GM23338 (cell line): ENCODE results near the gene HHATL. TPM values are rescaled to one million over a fixed set of nuclear protein-coding genes. Genes with fewer than 3 reads are reported as not detected.

Source experiments
- ATAC-seq: fragments of 200-7000 bp; cut with Tn5 transposase; 3 replicates; pipeline ENCODE4 v1.9.1; 2020
- DNase-seq: peaks from one replicate; pipeline ENCODE4 v3.0.0-alpha.2; 2015; ENCODE audit warnings: low spot score
- H2AFZ ChIP-seq: fragments of 200-600 bp; sonication (generic); 2 replicates; pipeline ENCODE4 v1.8.0; 2016; ENCODE audit warnings: antibody characterized with exemption, mild to moderate bottlenecking, moderate library complexity
- H3F3A ChIP-seq: fragments of 200-600 bp; sonication (generic); replicated peaks from 2 replicates; pipeline ENCODE4 v1.8.0; 2017; ENCODE audit warnings: antibody characterized with exemption, mixed run types, low read depth
- H3K27ac ChIP-seq: fragments of 200-600 bp; sonication (generic); 2 replicates; pipeline ENCODE4 v1.6.1; 2016; ENCODE audit warnings: low read depth
- H3K27me3 ChIP-seq: fragments of 200-600 bp; sonication (generic); 2 replicates; pipeline ENCODE4 v1.8.0; 2016; ENCODE audit warnings: mild to moderate bottlenecking, mixed run types, moderate library complexity; ENCODE audit not compliant: insufficient read depth
- H3K36me3 ChIP-seq: fragments of 200-600 bp; sonication (generic); 2 replicates; pipeline ENCODE4 v1.8.0; 2016; ENCODE audit warnings: mild to moderate bottlenecking; ENCODE audit not compliant: insufficient read depth
- H3K4me1 ChIP-seq: fragments of 200-600 bp; sonication (generic); 2 replicates; pipeline ENCODE4 v1.8.0; 2016; ENCODE audit warnings: mild to moderate bottlenecking, moderate library complexity; ENCODE audit not compliant: insufficient read depth
- H3K4me2 ChIP-seq: fragments of 200-600 bp; sonication (generic); 2 replicates; pipeline ENCODE4 v1.7.1; 2017; ENCODE audit warnings: mixed run types
- H3K4me3 ChIP-seq: fragments of 200-600 bp; sonication (generic); 2 replicates; pipeline ENCODE4 v1.6.1; 2016; ENCODE audit warnings: mixed run types
- H3K79me2 ChIP-seq: fragments of 200-600 bp; sonication (generic); replicated peaks from 2 replicates; pipeline ENCODE4 v1.8.0; 2017; ENCODE audit warnings: mild to moderate bottlenecking; ENCODE audit not compliant: insufficient read depth
- H3K9me2 ChIP-seq: fragments of 200-600 bp; sonication (generic); 2 replicates; pipeline ENCODE4 v1.8.0; 2017; ENCODE audit not compliant: insufficient read depth
- H4K20me1 ChIP-seq: fragments of 200-600 bp; sonication (generic); replicated peaks from 2 replicates; pipeline ENCODE4 v1.8.0; 2017; ENCODE audit warnings: mild to moderate bottlenecking; ENCODE audit not compliant: insufficient read depth
- H3K27ac Mint-ChIP-seq: 2 replicates; pipeline ENCODE4 v1.8.0; 2020; ENCODE audit warnings: inconsistent platforms, mild to moderate bottlenecking, moderate library complexity, mixed read lengths
- H3K27me3 Mint-ChIP-seq: 3 replicates; pipeline ENCODE4 v1.8.0; 2022; ENCODE audit warnings: low read depth, mild to moderate bottlenecking, moderate library complexity, mixed read lengths, inconsistent platforms; ENCODE audit not compliant: insufficient read depth, poor library complexity
- H3K36me3 Mint-ChIP-seq: 3 replicates; pipeline ENCODE4 v1.8.0; 2021; ENCODE audit warnings: low read depth, mild to moderate bottlenecking, inconsistent platforms, moderate library complexity, mixed read lengths
- H3K4me1 Mint-ChIP-seq: 3 replicates; pipeline ENCODE4 v1.8.0; 2020; ENCODE audit warnings: mild to moderate bottlenecking, inconsistent platforms, mixed read lengths
- H3K4me3 Mint-ChIP-seq: 3 replicates; pipeline ENCODE4 v1.8.0; 2021; ENCODE audit warnings: moderate library complexity, mild to moderate bottlenecking, inconsistent platforms, mixed read lengths
- H3K9me3 Mint-ChIP-seq: 3 replicates; pipeline ENCODE4 v1.8.0; 2020; ENCODE audit warnings: moderate library complexity, mild to moderate bottlenecking, inconsistent platforms, mixed read lengths
- CREB1 ChIP-seq: fragments of 250-450 bp; sonication (Bioruptor Pico); IDR thresholded peaks from 2 replicates; pipeline ENCODE4 v1.5.0; 2020; ENCODE audit warnings: low read depth, mild to moderate bottlenecking, moderate library complexity
- POLR2AphosphoS5 ChIP-seq: IDR thresholded peaks from 2 replicates; pipeline ENCODE4 v1.6.1; 2016; ENCODE audit warnings: antibody characterized with exemption, low read depth
- REST ChIP-seq: IDR thresholded peaks from one replicate; pipeline ENCODE4 v1.6.1; 2018; ENCODE audit warnings: antibody characterized with exemption; ENCODE audit not compliant: unreplicated experiment
- STAT1 ChIP-seq: IDR thresholded peaks from one replicate; pipeline ENCODE4 v1.6.1; 2016; ENCODE audit warnings: antibody characterized with exemption; ENCODE audit not compliant: unreplicated experiment
- ZNF462 ChIP-seq: fragments of 250-450 bp; sonication (Bioruptor Pico); IDR thresholded peaks from 2 replicates; pipeline ENCODE4 v1.5.0; 2020; ENCODE audit warnings: mild to moderate bottlenecking, moderate library complexity
- polyA plus RNA-seq: library from polyadenylated mRNA; unstranded; fragments of >200 nt; fragmentation: Nextera tagmentation; extraction: Ambion mirVana; gene quantifications from 2 replicates; pipeline ENCODE4 v1.2.1, GENCODE V29; 2016
- total RNA-seq: library from RNA; depleted of rRNA; stranded (reverse); fragments of >200 nt; shearing (Covaris generic); gene quantifications from 2 replicates; pipeline ENCODE4 v1.2.3, GENCODE V29; 2014

Gene HHATL
- total and polyA plus RNA-seq, 2 experiments from 2014 or later = not detected

- TF ChIP-seq ZNF462 (CRISPR knock-in tag) = no peak
These were observed 7.9 kb upstream of the HHATL start (continued) for GRCh38 chr3:42710323-42711021.

DNA sequence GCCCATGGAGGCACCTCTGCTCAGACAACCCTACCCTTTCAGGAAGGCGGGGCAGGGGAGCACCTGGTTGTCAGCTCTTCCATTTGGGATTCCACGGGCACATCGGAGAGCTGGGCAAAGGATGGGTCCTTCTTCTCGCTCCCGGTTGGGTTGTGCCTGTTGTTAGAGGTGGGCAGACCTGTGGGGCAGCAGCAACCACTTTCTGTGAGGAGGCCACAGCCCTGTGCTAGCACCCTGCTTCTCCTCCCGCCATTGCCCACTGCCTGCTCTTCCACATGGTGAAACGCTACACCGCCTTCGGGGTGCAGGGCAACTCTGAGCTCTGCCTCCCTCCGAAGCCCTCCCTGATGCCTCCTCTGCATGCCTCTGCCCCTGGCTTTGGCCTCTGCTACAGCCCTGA lies 7.0 kb upstream of the HHATL start:
- DNase-seq = no peak
- no peak for ATAC-seq
- no peak overlapping the region for H3K4me3 ChIP-seq
- no peaks in the 10 kb centered on the region for H3F3A ChIP-seq
- no peak overlapping the region for H3K27ac Mint-ChIP-seq
- no peaks in the 10 kb centered on the region for H3K36me3 Mint-ChIP-seq
- no peaks in the 10 kb centered on the region for H3K9me3 Mint-ChIP-seq
- H3K79me2 ChIP-seq = no peaks in the 10 kb centered on the region
- H3K4me1 ChIP-seq = no peaks in the 10 kb centered on the region
- no peak overlapping the region for H3K4me3 Mint-ChIP-seq
- H3K9me2 ChIP-seq = no peaks in the 10 kb centered on the region
- H3K36me3 ChIP-seq = no peaks in the 10 kb centered on the region
- H3K27me3 Mint-ChIP-seq = peaks cover 3% of the 10 kb centered on the region
- no peaks in the 10 kb centered on the region for H4K20me1 ChIP-seq
- no peaks in the 10 kb centered on the region for H3K27me3 ChIP-seq
- no peak overlapping the region for H2AFZ ChIP-seq
- H3K4me2 ChIP-seq = no peak overlapping the region
- no peaks in the 10 kb centered on the region; the same call in 2 of the 3 replicates for H3K4me1 Mint-ChIP-seq
- no peak overlapping the region for H3K27ac ChIP-seq
- TF ChIP-seq REST (no peak), CREB1 (CRISPR knock-in tag) (no peak), STAT1 (no peak), ZNF462 (CRISPR knock-in tag) (no peak), POLR2AphosphoS5 (no peak)
